Central memory CD4-positive, alpha-beta T cell (primary cell): ENCODE results near the gene FAM174B.

Experiments
- DNase-seq: peaks from one replicate; pipeline ENCODE4 v3.0.0; 2022
- total RNA-seq, 3 experiments: gene quantifications; one replicate each; lab custom pipeline; 2026; lab: John Stamatoyannopoulos, UW

The FAM174B gene
- total RNA-seq, result 3.2 to 5.8 (median 3.3) reads per million in 3 experiments

GRCh38 chr15:92655178-92655995, at the start of gene FAM174B:
TSS of gene FAM174B (minus strand) at chr15:92655775.
- no peak for DNase-seq

- no peak for DNase-seq
Measured at GRCh38 chr15:92696096-92696495, 40.5 kb upstream of the FAM174B start.

GRCh38 chr15:92693691-92694331, 38.2 kb upstream of the FAM174B start:
- DNase-seq, result no peak

GRCh38 chr15:92690395-92690794, 34.8 kb upstream of the FAM174B start:
- DNase-seq, result no peak

GRCh38 chr15:92687746-92688145, 32.2 kb upstream of the FAM174B start:
- DNase-seq, result no peak

GRCh38 chr15:92687195-92687602, 31.6 kb upstream of the FAM174B start:
- DNase-seq, result no peak

- DNase-seq, result no peak
Measured at GRCh38 chr15:92683511-92683834, 27.9 kb upstream of the FAM174B start.

GRCh38 chr15:92682741-92683510, 27.4 kb upstream of the FAM174B start:
- no peak for DNase-seq

GRCh38 chr15:92681141-92681631, 25.6 kb upstream of the FAM174B start:
- no peak for DNase-seq

- no peak for DNase-seq
Measured at GRCh38 chr15:92677999-92678398, 22.4 kb upstream of the FAM174B start.

- no peak for DNase-seq
Measured at GRCh38 chr15:92676561-92676960, 21.0 kb upstream of the FAM174B start.

GRCh38 chr15:92675485-92675884, 19.9 kb upstream of the FAM174B start:
- DNase-seq, result no peak

GRCh38 chr15:92674347-92674746, 18.8 kb upstream of the FAM174B start:
- DNase-seq, result no peak

GRCh38 chr15:92672102-92672501, 16.5 kb upstream of the FAM174B start:
- DNase-seq, result no peak

- no peak for DNase-seq
Measured at GRCh38 chr15:92671406-92671805, 15.8 kb upstream of the FAM174B start.

GRCh38 chr15:92670621-92671020, 15.0 kb upstream of the FAM174B start:
- DNase-seq, result no peak

- DNase-seq, result no peak
Measured at GRCh38 chr15:92669432-92669831, 13.9 kb upstream of the FAM174B start.

- no peak for DNase-seq
Measured at GRCh38 chr15:92668620-92669019, 13.0 kb upstream of the FAM174B start.

- no peak for DNase-seq
Measured at GRCh38 chr15:92667970-92668485, 12.5 kb upstream of the FAM174B start.

GRCh38 chr15:92667287-92667904, 11.8 kb upstream of the FAM174B start:
- no peak for DNase-seq

GRCh38 chr15:92666780-92667179, 11.2 kb upstream of the FAM174B start:
- no peak for DNase-seq

GRCh38 chr15:92665100-92665555, 9.6 kb upstream of the FAM174B start:
- DNase-seq, result no peak
